ENCODE data around the gene CITED4.

GRCh38 chr1:40880813-40881549 is 18.8 kb upstream of the CITED4 start:
- TF ChIP-seq CTCF (IDR thresholded peaks at IDR 0.05) = no peak
- TF ChIP-seq ELF1 (IDR thresholded peaks at IDR 0.05) = no peak
- no peak for TF ChIP-seq TAF1 (IDR thresholded peaks at IDR 0.05; ENCODE audit: borderline replicate concordance, low read depth, low read length)
- no peak for TF ChIP-seq YY1 (IDR thresholded peaks at IDR 0.05; ENCODE audit: low read depth)
- TF ChIP-seq MXI1 (IDR thresholded peaks at IDR 0.05; ENCODE audit: low read depth, low read length) = no peak
- no peak for TF ChIP-seq GABPA (IDR thresholded peaks at IDR 0.05; ENCODE audit: low read depth)
- no peak for TF ChIP-seq SMC3 (IDR thresholded peaks at IDR 0.05; ENCODE audit: low read depth, low read length)
- no peak for TF ChIP-seq RAD21 (IDR thresholded peaks at IDR 0.05; ENCODE audit: low read length)
- no peak for TF ChIP-seq NRF1 (IDR thresholded peaks at IDR 0.05; ENCODE audit: low read depth, low read length)
- TF ChIP-seq, protein P1, sequence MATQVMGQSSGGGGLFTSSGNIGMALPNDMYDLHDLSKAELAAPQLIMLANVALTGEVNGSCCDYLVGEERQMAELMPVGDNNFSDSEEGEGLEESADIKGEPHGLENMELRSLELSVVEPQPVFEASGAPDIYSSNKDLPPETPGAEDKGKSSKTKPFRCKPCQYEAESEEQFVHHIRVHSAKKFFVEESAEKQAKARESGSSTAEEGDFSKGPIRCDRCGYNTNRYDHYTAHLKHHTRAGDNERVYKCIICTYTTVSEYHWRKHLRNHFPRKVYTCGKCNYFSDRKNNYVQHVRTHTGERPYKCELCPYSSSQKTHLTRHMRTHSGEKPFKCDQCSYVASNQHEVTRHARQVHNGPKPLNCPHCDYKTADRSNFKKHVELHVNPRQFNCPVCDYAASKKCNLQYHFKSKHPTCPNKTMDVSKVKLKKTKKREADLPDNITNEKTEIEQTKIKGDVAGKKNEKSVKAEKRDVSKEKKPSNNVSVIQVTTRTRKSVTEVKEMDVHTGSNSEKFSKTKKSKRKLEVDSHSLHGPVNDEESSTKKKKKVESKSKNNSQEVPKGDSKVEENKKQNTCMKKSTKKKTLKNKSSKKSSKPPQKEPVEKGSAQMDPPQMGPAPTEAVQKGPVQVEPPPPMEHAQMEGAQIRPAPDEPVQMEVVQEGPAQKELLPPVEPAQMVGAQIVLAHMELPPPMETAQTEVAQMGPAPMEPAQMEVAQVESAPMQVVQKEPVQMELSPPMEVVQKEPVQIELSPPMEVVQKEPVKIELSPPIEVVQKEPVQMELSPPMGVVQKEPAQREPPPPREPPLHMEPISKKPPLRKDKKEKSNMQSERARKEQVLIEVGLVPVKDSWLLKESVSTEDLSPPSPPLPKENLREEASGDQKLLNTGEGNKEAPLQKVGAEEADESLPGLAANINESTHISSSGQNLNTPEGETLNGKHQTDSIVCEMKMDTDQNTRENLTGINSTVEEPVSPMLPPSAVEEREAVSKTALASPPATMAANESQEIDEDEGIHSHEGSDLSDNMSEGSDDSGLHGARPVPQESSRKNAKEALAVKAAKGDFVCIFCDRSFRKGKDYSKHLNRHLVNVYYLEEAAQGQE (IDR thresholded peaks at IDR 0.05; ENCODE audit: low read depth, low read length) = no peak
- TF ChIP-seq, protein P2, sequence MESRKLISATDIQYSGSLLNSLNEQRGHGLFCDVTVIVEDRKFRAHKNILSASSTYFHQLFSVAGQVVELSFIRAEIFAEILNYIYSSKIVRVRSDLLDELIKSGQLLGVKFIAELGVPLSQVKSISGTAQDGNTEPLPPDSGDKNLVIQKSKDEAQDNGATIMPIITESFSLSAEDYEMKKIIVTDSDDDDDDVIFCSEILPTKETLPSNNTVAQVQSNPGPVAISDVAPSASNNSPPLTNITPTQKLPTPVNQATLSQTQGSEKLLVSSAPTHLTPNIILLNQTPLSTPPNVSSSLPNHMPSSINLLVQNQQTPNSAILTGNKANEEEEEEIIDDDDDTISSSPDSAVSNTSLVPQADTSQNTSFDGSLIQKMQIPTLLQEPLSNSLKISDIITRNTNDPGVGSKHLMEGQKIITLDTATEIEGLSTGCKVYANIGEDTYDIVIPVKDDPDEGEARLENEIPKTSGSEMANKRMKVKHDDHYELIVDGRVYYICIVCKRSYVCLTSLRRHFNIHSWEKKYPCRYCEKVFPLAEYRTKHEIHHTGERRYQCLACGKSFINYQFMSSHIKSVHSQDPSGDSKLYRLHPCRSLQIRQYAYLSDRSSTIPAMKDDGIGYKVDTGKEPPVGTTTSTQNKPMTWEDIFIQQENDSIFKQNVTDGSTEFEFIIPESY (IDR thresholded peaks at IDR 0.05; ENCODE audit: borderline replicate concordance, low read depth) = no peak
- no peak for TF ChIP-seq POLR2AphosphoS5 (IDR thresholded peaks at IDR 0.05; ENCODE audit: low read depth, low read length)
- TF ChIP-seq SIN3A (IDR thresholded peaks at IDR 0.05; ENCODE audit: borderline replicate concordance, low read depth, low read length) = no peak
- TF ChIP-seq EP300 (IDR thresholded peaks at IDR 0.05; ENCODE audit: borderline replicate concordance in 1 of 2, low read depth in 1 of 2, low read length in 1 of 2) = no peak
